Keratinocyte (primary cell): ENCODE data around the gene HBG2. TPM values are rescaled to one million over a fixed set of nuclear protein-coding genes. Genes with fewer than 3 reads are reported as not detected.

Experiments used
- DNase-seq: peaks from one replicate; pipeline ENCODE4 v3.0.0-alpha.2; 2011; ENCODE audit warnings: low read depth, missing footprints, low spot score
- FAIRE-seq: peaks from 2 replicates; lab custom pipeline; 2011; peaks lifted over from hg19 to GRCh38; lab: Jason Lieb, UNC
- H2AFZ ChIP-seq: 2 replicates; pipeline ENCODE4 v1.6.0; 2012; ENCODE audit warnings: low read length, control low read depth, inconsistent platforms; ENCODE audit not compliant: control insufficient read depth
- H3K27ac ChIP-seq: 2 replicates; pipeline ENCODE4 v1.5.1; 2011; ENCODE audit warnings: low read length; ENCODE audit not compliant: control insufficient read depth, insufficient read depth
- H3K27me3 ChIP-seq: 3 replicates; pipeline ENCODE4 v1.6.0; 2011; ENCODE audit warnings: low read length; ENCODE audit not compliant: control insufficient read depth, insufficient read depth; ENCODE audit errors: extremely low read depth
- H3K36me3 ChIP-seq, 2 experiments: 2 replicates in 1 of 2; 3 replicates in 1 of 2; pipeline ENCODE4 v1.5.1; 2011; ENCODE audit warnings: low read length in 2 of 2, mild to moderate bottlenecking in 1 of 2; ENCODE audit not compliant: control insufficient read depth in 2 of 2, insufficient read depth in 2 of 2; ENCODE audit errors: extremely low read depth in 1 of 2
- H3K4me1 ChIP-seq: 3 replicates; pipeline ENCODE4 v1.5.1; 2011; ENCODE audit warnings: low read length; ENCODE audit not compliant: control insufficient read depth, insufficient read depth; ENCODE audit errors: extremely low read depth
- H3K4me2 ChIP-seq: 3 replicates; pipeline ENCODE4 v1.6.0; 2011; ENCODE audit warnings: low read depth, low read length; ENCODE audit not compliant: control insufficient read depth, insufficient read depth; ENCODE audit errors: extremely low read depth
- H3K4me3 ChIP-seq, 3 experiments: fragments of 200-600 bp in 1 of 3; sonication (generic) in 1 of 3; 2 replicates in 2 of 3; 3 replicates in 1 of 3; pipeline ENCODE4 v1.5.1; 2011 to 2016; ENCODE audit warnings: low read length in 3 of 3, mild to moderate bottlenecking in 3 of 3, control low read depth in 2 of 3, inconsistent platforms in 1 of 3, low read depth in 1 of 3, mixed read lengths in 1 of 3, mixed run types in 1 of 3, moderate library complexity in 1 of 3; ENCODE audit not compliant: control insufficient read depth in 2 of 3, insufficient read depth in 2 of 3; ENCODE audit errors: extremely low read depth in 1 of 3
- H3K79me2 ChIP-seq: 2 replicates; pipeline ENCODE4 v1.6.0; 2012; ENCODE audit warnings: low read length; ENCODE audit not compliant: control insufficient read depth, insufficient read depth
- H3K9ac ChIP-seq: 3 replicates; pipeline ENCODE4 v1.6.0; 2011; ENCODE audit warnings: low read length; ENCODE audit not compliant: control insufficient read depth, insufficient read depth; ENCODE audit errors: extremely low read depth
- H3K9me1 ChIP-seq: 3 replicates; pipeline ENCODE4 v1.6.0; 2011; ENCODE audit warnings: low read length; ENCODE audit not compliant: control insufficient read depth, insufficient read depth; ENCODE audit errors: extremely low read depth
- H3K9me3 ChIP-seq: 2 replicates; pipeline ENCODE4 v1.5.1; 2012; ENCODE audit warnings: low read depth, low read length; ENCODE audit not compliant: control insufficient read depth
- H4K20me1 ChIP-seq: 3 replicates; pipeline ENCODE4 v1.6.0; 2011; ENCODE audit warnings: low read length; ENCODE audit not compliant: control insufficient read depth, insufficient read depth; ENCODE audit errors: extremely low read depth
- EZH2 ChIP-seq: IDR thresholded peaks from one replicate; pipeline ENCODE4 v1.6.1; 2012; ENCODE audit warnings: inconsistent platforms, mild to moderate bottlenecking, low read length, moderate library complexity
- dilution Hi-C: fragments of 300-500 bp; cut with MboI; formaldehyde crosslinking; loops from one replicate; pipeline ENCODE4 v1.7.0; 2020; ENCODE audit warnings: low sequenced_read_pairs; ENCODE audit not compliant: extremely low pct_ligation_motif_present
- polyA plus RNA-seq, 5 experiments: library from polyadenylated mRNA; depleted of rRNA in 3 of 5; stranded (reverse) in 3 of 5; stranded (forward) in 1 of 5; unstranded in 1 of 5; fragments of >200 nt; gene quantifications; 1 replicate in 1 of 5; 2 replicates in 3 of 5; 3 replicates in 1 of 5; pipeline versions ENCODE4 v1.2.1 to v1.2.3, GENCODE V29; 2011 to 2012; ENCODE audit warnings: missing spikeins in 2 of 5, low read depth in 1 of 5, low replicate concordance in 1 of 5
- TF ChIP-seq, protein P1 (sequence below), 3 experiments: IDR thresholded peaks in 1 of 3; conservative IDR thresholded peaks in 1 of 3; optimal IDR thresholded peaks in 1 of 3; 2 replicates in 2 of 3; 3 replicates in 1 of 3; pipeline versions ENCODE3 to v1.5.1; 2011; ENCODE audit warnings: low read length in 3 of 3, mild to moderate bottlenecking in 3 of 3, moderate library complexity in 2 of 3, control low read depth in 1 of 3, inconsistent platforms in 1 of 3; ENCODE audit not compliant: insufficient read depth in 2 of 3; ENCODE audit errors: extremely low read depth in 1 of 3

HBG2 gene
- polyA plus RNA-seq, 1 donor (not counting 4 experiments of a cell fraction or from before 2014, with no cell fraction given), result 0.73 TPM

DNA sequence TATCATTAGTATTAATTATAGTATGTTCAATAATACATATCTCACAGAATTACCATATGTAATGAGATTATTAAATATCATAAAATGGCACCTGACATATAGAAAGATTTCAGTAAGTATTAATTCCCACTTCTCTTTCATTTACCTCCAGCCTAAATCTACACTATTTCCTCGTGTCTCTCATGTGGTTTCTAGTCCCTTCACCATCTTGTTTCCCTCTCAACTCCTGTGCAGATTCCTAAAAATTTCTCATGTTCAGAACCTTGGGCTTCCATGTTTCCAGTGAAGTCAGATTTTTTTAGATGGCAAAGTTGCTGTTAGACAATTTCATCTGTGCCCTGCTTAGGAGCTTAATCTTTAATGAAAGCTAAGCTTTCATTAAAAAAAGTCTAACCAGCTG lies 29.3 kb upstream of the HBG2 start:
- TF ChIP-seq, protein P1, sequence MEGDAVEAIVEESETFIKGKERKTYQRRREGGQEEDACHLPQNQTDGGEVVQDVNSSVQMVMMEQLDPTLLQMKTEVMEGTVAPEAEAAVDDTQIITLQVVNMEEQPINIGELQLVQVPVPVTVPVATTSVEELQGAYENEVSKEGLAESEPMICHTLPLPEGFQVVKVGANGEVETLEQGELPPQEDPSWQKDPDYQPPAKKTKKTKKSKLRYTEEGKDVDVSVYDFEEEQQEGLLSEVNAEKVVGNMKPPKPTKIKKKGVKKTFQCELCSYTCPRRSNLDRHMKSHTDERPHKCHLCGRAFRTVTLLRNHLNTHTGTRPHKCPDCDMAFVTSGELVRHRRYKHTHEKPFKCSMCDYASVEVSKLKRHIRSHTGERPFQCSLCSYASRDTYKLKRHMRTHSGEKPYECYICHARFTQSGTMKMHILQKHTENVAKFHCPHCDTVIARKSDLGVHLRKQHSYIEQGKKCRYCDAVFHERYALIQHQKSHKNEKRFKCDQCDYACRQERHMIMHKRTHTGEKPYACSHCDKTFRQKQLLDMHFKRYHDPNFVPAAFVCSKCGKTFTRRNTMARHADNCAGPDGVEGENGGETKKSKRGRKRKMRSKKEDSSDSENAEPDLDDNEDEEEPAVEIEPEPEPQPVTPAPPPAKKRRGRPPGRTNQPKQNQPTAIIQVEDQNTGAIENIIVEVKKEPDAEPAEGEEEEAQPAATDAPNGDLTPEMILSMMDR (optimal IDR thresholded peaks at IDR 0.05 in 1 of 3, IDR thresholded peaks at IDR 0.05 in 1 of 3, conservative IDR thresholded peaks at IDR 0.05 in 1 of 3; ENCODE audit: extremely low read depth in 1 of 3, insufficient read depth in 2 of 3, low read length in 3 of 3), result no peak
- TF ChIP-seq EZH2, result no peak
- FAIRE-seq, result no peak
- no peaks in the 10 kb centered on the region for H3K36me3 ChIP-seq

DNA sequence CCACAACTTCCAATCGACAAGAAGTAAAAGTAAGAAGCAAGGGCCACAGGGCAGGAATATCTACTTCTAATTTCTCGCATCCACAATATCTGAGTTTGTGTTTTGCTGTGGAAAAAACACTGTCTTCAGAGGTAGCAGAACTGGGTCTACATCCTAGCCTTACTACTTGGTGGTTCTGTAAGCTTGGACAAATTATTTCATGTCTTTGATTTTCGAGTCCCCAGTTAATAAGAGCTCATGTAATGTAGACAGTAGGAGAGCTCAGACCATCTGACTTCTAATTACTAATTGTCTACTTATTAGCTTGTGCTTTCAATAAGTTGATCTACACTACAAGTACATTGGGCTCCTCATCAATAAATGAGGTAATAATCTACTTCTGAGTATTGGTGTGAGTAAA lies 28.5 kb upstream of the HBG2 start:
- dilution Hi-C loops, result no loop called here
- Histone ChIP-seq H3K79me2 (no peaks in the 10 kb centered on the region), H4K20me1 (no peaks in the 10 kb centered on the region), H3K27me3 (no peaks in the 10 kb centered on the region), H3K27ac (no peak overlapping the region), H3K36me3 (no peaks in the 10 kb centered on the region), H3K4me2 (no peak overlapping the region), H3K9me1 (peaks cover 2% of the 10 kb centered on the region), H2AFZ (no peak overlapping the region), H3K9me3 (no peaks in the 10 kb centered on the region), H3K4me1 (peaks cover 27% of the 10 kb centered on the region), H3K9ac (no peak overlapping the region), H3K4me3 (no peak overlapping the region)
- TF ChIP-seq, protein P1 (optimal IDR thresholded peaks at IDR 0.05 in 1 of 3, IDR thresholded peaks at IDR 0.05 in 1 of 3, conservative IDR thresholded peaks at IDR 0.05 in 1 of 3; ENCODE audit: extremely low read depth in 1 of 3, insufficient read depth in 2 of 3, low read length in 3 of 3), result no peak
- no peak for TF ChIP-seq EZH2
- FAIRE-seq (no peak), DNase-seq (no peak)

More for the DNA sequence above, 29.3 kb upstream of the HBG2 start:
- Histone ChIP-seq H3K9ac (no peak overlapping the region), H2AFZ (no peak overlapping the region), H4K20me1 (no peaks in the 10 kb centered on the region), H3K4me2 (no peak overlapping the region), H3K4me1 (peaks cover 27% of the 10 kb centered on the region), H3K9me1 (peaks cover 2% of the 10 kb centered on the region), H3K4me3 (no peak overlapping the region), H3K27ac (no peak overlapping the region), H3K9me3 (no peaks in the 10 kb centered on the region), H3K27me3 (no peaks in the 10 kb centered on the region), H3K79me2 (no peaks in the 10 kb centered on the region)
- DNase-seq, result no peak
- dilution Hi-C loops, result no loop called here
